Psoas muscle (tissue), 8 donors: ENCODE data around the gene CACNA1C. TPM values are rescaled to one million over a fixed set of nuclear protein-coding genes. Genes with fewer than 3 reads are reported as not detected.
A peak's percentile ranks its signal among the peaks of the same experiment; 100 is the strongest.

Experiments
- ATAC-seq, 4 donors: fragments of 200-7000 bp; cut with Tn5 transposase; one replicate each; pipeline ENCODE4 v1.9.1; 2020; ENCODE audit warnings: moderate library complexity in 3 of 4, mild to moderate bottlenecking in 2 of 4
- DNase-seq, 2 donors: peaks; one replicate each; pipeline ENCODE4 v3.0.0-alpha.2; 2020
- H3K27ac ChIP-seq: fragments of 200-600 bp; one replicate; pipeline ENCODE4 v1.8.0; 2022
- H3K27me3 ChIP-seq, 3 donors: fragments of 200-600 bp in 1 of 3; one replicate each; pipeline versions ENCODE4 v1.6.1 to v1.8.0; 2013 to 2022; ENCODE audit warnings: low read length in 2 of 3, mild to moderate bottlenecking in 2 of 3, moderate library complexity in 1 of 3; ENCODE audit not compliant: insufficient read depth in 3 of 3
- H3K36me3 ChIP-seq, 2 donors: fragments of 200-600 bp in 1 of 2; one replicate each; pipeline versions ENCODE4 v1.6.1 to v1.8.0; 2013 to 2022; ENCODE audit warnings: low read depth in 1 of 2, mild to moderate bottlenecking in 1 of 2, moderate library complexity in 1 of 2; ENCODE audit not compliant: insufficient read depth in 1 of 2
- H3K4me1 ChIP-seq: fragments of 200-600 bp; one replicate; pipeline ENCODE4 v1.8.0; 2022
- H3K4me3 ChIP-seq: fragments of 200-600 bp; one replicate; pipeline ENCODE4 v1.8.0; 2022; ENCODE audit warnings: mild to moderate bottlenecking
- H3K9me3 ChIP-seq: fragments of 200-600 bp; one replicate; pipeline ENCODE4 v1.8.0; 2022
- CTCF ChIP-seq: fragments of 200-600 bp; IDR thresholded peaks from one replicate; pipeline ENCODE4 v1.8.0; 2022; ENCODE audit warnings: antibody characterized with exemption
- WGBS, 3 donors: extraction: QIAGEN DNeasy Blood & Tissue Kit; methylation state at CpG; one replicate each; pipeline versions ENCODE4 v1.1.6 to v1.1.7; 2013; 5-methylcytosine and 5-hydroxymethylcytosine counted together
- intact Hi-C, 2 donors: fragments of 100-400 bp; cut with DNase I; formaldehyde crosslinking; loops; one replicate each; pipeline versions ENCODE4 v1.11.0 to v1.14.2; 2022
- polyA plus RNA-seq, 3 donors: library from polyadenylated mRNA; stranded (reverse); fragments of 200-250 nt; gene quantifications; one replicate each; pipeline ENCODE4 v1.2.3, GENCODE V29; 2013
- total RNA-seq, 4 donors: library from RNA; stranded (reverse); fragmentation: NEBNext Ultra II Directional in 2 of 4; extraction: Animal tissue kit (Norgen Biotek cat#: 25700) in 2 of 4; gene quantifications; one replicate each; pipeline versions ENCODE4 v1.2.1 to v1.2.4, GENCODE V29; 2021 to 2023
- donor health status: healthy with polysubstance abuse.
- donor health status: DM: no; HTN: no; CAD: no; lungs with moderate emphysema.
- donor health status: Bipolar disorder and iron deficiency.
- donor health status: healthy.
- donor health status: DM: yes; HTN: yes; CAD: no.
- donor health status: DM: no; HTN: no; CAD: no.
- donor health status: DM: no; HTN: no; CAD: no.
- donor health status: DM: yes; HTN: yes; CAD: no.

The CACNA1C gene
- total and polyA plus RNA-seq, 7 donors = 0.26 to 2.9 (median 0.95) TPM

DNA sequence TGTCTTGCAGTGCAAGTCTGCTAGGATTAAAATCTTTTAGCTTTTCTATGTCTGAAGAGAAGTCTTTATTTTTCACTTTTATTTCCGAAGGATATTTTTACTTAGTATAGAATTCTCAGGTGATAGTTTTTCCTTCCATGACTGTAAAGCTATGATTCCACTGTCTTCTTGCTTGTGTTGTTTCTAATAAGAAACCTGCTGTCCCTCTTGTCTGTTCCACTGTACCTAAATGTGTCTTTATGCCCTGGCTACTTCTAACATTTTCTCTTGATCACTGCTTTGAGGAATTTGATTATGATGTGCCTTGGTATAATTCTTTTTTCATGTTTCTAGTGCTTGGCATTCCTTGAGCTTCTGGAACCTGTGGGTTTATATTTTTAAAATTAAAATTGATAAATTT lies 228.7 kb downstream of the CACNA1C start:
- H3K27ac ChIP-seq = no peak overlapping the region
- no peak overlapping the region for H3K4me3 ChIP-seq
- intact Hi-C loops = loop anchor here in 1 of 2 donors (10.0 kb wide), 1 partner anchor 227 kb away; the partner anchor contains the start of gene CACNA1C
- TF ChIP-seq CTCF = no peak
- peaks cover 0 to 10% (median 0%) of the 10 kb centered on the region in 3 donors for H3K27me3 ChIP-seq
- no peaks in the 10 kb centered on the region for H3K36me3 ChIP-seq
- ATAC-seq (no peak), DNase-seq (no peak)
- no peaks in the 10 kb centered on the region for H3K4me1 ChIP-seq
- no peaks in the 10 kb centered on the region for H3K9me3 ChIP-seq
- 94 to 96% (median 95%) methylated on average over 1 of the region's 1 CpG for WGBS, 3 donors

- H3K4me1 ChIP-seq = no peaks in the 10 kb centered on the region
- no peaks in the 10 kb centered on the region for H3K9me3 ChIP-seq
- DNase-seq (no peak), ATAC-seq (no peak)
- intact Hi-C loops = loop anchor here in 1 of 2 donors (10.0 kb wide), 1 partner anchor 228 kb away; the partner anchor contains the start of gene CACNA1C
- TF ChIP-seq CTCF = no peak
- 82 to 90% (median 83%) methylated on average over 6 of the region's 6 CpGs for WGBS, 3 donors
- H3K36me3 ChIP-seq = no peaks in the 10 kb centered on the region
- H3K27ac ChIP-seq = no peak overlapping the region
- peaks cover 0 to 11% (median 0%) of the 10 kb centered on the region in 3 donors for H3K27me3 ChIP-seq
- H3K4me3 ChIP-seq = no peak overlapping the region
Measured at GRCh38 chr12:2282318-2282717, 229.5 kb downstream of the CACNA1C start.

DNA sequence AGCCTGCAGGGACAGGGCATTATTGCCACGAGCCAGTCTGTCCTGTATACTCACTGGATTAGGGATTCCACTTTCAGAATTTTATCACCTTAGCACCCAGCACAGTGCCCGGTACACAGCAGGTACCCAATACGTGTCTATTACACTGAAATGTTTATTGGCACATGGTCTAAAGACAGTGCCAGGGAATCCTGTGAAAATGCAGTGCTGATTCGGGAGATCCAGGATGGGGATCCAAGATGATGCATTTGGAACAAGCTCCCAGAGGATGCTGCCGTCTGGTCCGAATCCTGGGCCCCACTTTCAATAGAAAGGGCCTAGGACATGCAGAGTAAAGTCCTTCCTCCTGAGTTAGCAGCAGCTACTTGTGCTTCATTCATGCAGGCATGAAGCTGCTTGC lies 230.7 kb downstream of the CACNA1C start:
- peaks cover 0 to 11% (median 0%) of the 10 kb centered on the region in 3 donors for H3K27me3 ChIP-seq
- H3K9me3 ChIP-seq = no peaks in the 10 kb centered on the region
- DNase-seq (no peak), ATAC-seq (no peak)
- no peaks in the 10 kb centered on the region for H3K36me3 ChIP-seq
- 22 to 50% (median 36%) methylated on average over 6 of the region's 6 CpGs for WGBS, 3 donors
- intact Hi-C loops = loop anchor here in 1 of 2 donors (10.0 kb wide), 1 partner anchor 229 kb away; the partner anchor contains the start of gene CACNA1C
- H3K4me3 ChIP-seq = no peak overlapping the region
- H3K27ac ChIP-seq = no peak overlapping the region
- H3K4me1 ChIP-seq = no peaks in the 10 kb centered on the region
- no peak for TF ChIP-seq CTCF

DNA sequence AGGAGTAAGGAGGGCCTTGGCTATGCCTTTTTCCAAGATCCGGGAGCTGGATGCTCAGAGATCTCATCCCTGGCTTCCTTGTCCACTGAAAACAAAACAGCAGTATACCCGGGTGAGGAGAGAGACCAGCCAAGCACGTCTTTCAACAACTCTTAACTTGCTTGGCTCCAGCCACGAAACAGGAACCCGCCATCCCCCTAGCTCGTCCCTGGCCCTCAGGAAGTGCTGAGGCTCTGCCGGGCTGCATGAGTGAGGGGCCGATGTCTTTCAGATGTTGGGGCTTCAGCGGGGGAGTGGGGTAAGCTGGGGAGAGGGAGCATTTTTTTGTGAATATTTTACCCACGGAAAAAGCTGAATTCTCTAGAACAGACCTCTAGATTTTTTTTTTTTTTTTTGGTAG lies 231.1 kb downstream of the CACNA1C start:
- Histone ChIP-seq H3K36me3 (no peaks in the 10 kb centered on the region), H3K4me3 (no peak overlapping the region), H3K9me3 (no peaks in the 10 kb centered on the region), H3K27me3 (peaks cover 0 to 11% (median 0%) of the 10 kb centered on the region in 3 donors), H3K4me1 (no peaks in the 10 kb centered on the region), H3K27ac (no peak overlapping the region)
- intact Hi-C loops = loop anchor here in 1 of 2 donors (10.0 kb wide), 1 partner anchor 229 kb away; the partner anchor contains the start of gene CACNA1C
- DNase-seq (no peak), ATAC-seq (peak in 2 of 4 donors; percentile 37 to 52)
- TF ChIP-seq CTCF = no peak
- 7 to 14% (median 13%) methylated on average over 10 of the region's 10 CpGs for WGBS, 3 donors
